ENCODE results near the gene ITPRID1. TPM values are rescaled to one million over a fixed set of nuclear protein-coding genes. Genes with fewer than 3 reads are reported as not detected.

The ITPRID1 gene
- total RNA-seq, 4 donors from 2014 or later, result 2.8 to 6.3 (median 4.4) TPM

DNA sequence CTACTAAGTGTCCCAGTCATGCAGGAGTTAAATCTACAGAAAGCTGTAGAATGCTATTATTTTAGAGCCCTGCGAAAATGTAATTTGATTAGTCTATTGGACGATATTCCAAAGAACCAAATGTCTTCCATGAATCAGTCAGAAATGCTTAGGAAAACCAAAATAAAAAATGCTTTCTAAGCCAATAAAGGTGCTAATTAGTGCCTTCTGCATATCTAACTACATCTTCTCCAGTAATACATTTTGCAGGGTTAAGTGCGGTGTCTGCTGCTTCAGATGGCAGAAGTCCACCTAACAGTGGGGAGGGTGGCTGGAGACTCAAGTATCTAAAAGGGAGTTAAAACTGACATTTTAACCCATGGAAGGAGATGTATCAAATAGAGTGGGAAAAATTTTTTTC lies 50.1 kb downstream of the ITPRID1 start:
- intact Hi-C loops (cut with DNase I; ENCODE audit: low total_unique reads), result no loop called here
- no peak for DNase-seq
- TF ChIP-seq POLR2AphosphoS5 (IDR thresholded peaks at IDR 0.05) (no peak), EP300 (IDR thresholded peaks at IDR 0.05; ENCODE audit: low read depth) (no peak), POLR2A (IDR thresholded peaks at IDR 0.05) (no peak)
- TF ChIP-seq, protein P1, sequence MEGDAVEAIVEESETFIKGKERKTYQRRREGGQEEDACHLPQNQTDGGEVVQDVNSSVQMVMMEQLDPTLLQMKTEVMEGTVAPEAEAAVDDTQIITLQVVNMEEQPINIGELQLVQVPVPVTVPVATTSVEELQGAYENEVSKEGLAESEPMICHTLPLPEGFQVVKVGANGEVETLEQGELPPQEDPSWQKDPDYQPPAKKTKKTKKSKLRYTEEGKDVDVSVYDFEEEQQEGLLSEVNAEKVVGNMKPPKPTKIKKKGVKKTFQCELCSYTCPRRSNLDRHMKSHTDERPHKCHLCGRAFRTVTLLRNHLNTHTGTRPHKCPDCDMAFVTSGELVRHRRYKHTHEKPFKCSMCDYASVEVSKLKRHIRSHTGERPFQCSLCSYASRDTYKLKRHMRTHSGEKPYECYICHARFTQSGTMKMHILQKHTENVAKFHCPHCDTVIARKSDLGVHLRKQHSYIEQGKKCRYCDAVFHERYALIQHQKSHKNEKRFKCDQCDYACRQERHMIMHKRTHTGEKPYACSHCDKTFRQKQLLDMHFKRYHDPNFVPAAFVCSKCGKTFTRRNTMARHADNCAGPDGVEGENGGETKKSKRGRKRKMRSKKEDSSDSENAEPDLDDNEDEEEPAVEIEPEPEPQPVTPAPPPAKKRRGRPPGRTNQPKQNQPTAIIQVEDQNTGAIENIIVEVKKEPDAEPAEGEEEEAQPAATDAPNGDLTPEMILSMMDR (IDR thresholded peaks at IDR 0.05), result no peak
- Histone ChIP-seq H3K36me3 (no peaks in the 10 kb centered on the region), H3K27ac (no peak overlapping the region), H3K4me1 (no peaks in the 10 kb centered on the region), H3K4me3 (no peak overlapping the region), H3K27me3 (no peaks in the 10 kb centered on the region), H3K9me3 (no peaks in the 10 kb centered on the region)
- WGBS, 2 donors (ENCODE audit: low coverage in 1 of 2), result 71% methylated on average over 3 of the region's 3 CpGs; no CpG with 5 or more reads in 1 of the 2 donors
- in situ Hi-C loops (cut with MboI; ENCODE audit: low pct_ligation_motif_present in 1 of 4, low pct_unique_long_range_greater_than_20kb in 1 of 4, low sequenced_read_pairs in 3 of 4), result no loop called here

DNA sequence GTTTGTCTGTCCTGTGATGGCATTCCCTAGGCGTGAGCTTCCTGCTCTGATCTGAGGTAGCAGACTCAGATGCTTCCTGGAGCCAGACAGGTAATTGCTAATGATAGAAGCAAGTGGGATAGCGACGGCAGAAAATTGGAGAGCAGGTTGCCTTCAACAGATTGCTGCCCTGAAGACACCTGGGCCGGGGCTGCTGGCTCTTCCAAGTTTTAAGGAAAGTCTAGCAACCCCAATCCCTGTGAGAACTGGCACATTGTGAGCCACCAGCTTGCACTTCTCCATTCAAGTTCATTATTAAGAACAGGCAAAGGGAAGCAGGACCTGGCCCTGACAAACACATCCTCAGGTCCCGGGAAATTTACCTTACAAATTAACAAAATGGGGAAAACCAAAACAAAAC lies 50.8 kb downstream of the ITPRID1 start:
- H3K27ac ChIP-seq, result no peak overlapping the region
- 67 to 90% methylated on average over 1 to 5 of the region's 5 CpGs for WGBS, 2 donors (ENCODE audit: low coverage in 1 of 2)
- H3K4me3 ChIP-seq, result no peak overlapping the region
- H3K9me3 ChIP-seq, result no peaks in the 10 kb centered on the region
- TF ChIP-seq EP300 (IDR thresholded peaks at IDR 0.05; ENCODE audit: low read depth) (no peak), POLR2AphosphoS5 (IDR thresholded peaks at IDR 0.05) (no peak), POLR2A (IDR thresholded peaks at IDR 0.05) (no peak)
- TF ChIP-seq, protein P1 (IDR thresholded peaks at IDR 0.05), result no peak
- H3K27me3 ChIP-seq, result no peaks in the 10 kb centered on the region
- no peaks in the 10 kb centered on the region for H3K36me3 ChIP-seq
- in situ Hi-C loops (cut with MboI; ENCODE audit: low pct_ligation_motif_present in 1 of 4, low pct_unique_long_range_greater_than_20kb in 1 of 4, low sequenced_read_pairs in 3 of 4) (no loop called here), intact Hi-C loops (cut with DNase I; ENCODE audit: low total_unique reads) (no loop called here)
- H3K4me1 ChIP-seq, result no peaks in the 10 kb centered on the region
- no peak for DNase-seq

DNA sequence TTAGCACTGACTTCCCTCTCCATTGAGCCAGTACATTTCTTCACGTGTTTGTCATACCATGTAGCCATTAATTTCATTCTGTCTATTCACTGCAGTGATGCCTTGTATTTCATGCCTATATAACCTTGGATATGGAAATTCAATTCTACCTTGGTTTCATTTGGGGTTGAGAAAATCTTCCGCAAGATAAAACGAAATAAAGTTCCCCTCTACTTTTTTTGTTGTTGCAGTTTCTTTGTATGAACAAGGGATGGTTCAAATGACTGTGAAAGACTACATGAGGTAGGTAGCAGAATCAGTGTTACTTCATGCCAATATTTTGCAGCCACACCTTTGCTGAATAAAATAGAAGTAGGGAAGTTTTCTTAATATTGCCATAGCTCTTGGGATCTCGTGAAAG lies 55.6 kb downstream of the ITPRID1 start:
- Histone ChIP-seq H3K27me3 (no peaks in the 10 kb centered on the region), H3K4me3 (no peak overlapping the region), H3K9me3 (no peaks in the 10 kb centered on the region), H3K27ac (no peak overlapping the region), H3K4me1 (no peaks in the 10 kb centered on the region), H3K36me3 (no peaks in the 10 kb centered on the region)
- intact Hi-C loops (cut with DNase I; ENCODE audit: low total_unique reads), result no loop called here
- TF ChIP-seq EP300 (IDR thresholded peaks at IDR 0.05; ENCODE audit: low read depth), result no peak
- TF ChIP-seq POLR2AphosphoS5 (IDR thresholded peaks at IDR 0.05), result no peak
- TF ChIP-seq, protein P1 (IDR thresholded peaks at IDR 0.05), result no peak
- TF ChIP-seq POLR2A (IDR thresholded peaks at IDR 0.05), result no peak
- DNase-seq, result no peak
- in situ Hi-C loops (cut with MboI; ENCODE audit: low pct_ligation_motif_present in 1 of 4, low pct_unique_long_range_greater_than_20kb in 1 of 4, low sequenced_read_pairs in 3 of 4), result no loop called here
- 81 to 87% methylated on average over 4 of the region's 4 CpGs for WGBS, 2 donors (ENCODE audit: low coverage in 1 of 2)

DNA sequence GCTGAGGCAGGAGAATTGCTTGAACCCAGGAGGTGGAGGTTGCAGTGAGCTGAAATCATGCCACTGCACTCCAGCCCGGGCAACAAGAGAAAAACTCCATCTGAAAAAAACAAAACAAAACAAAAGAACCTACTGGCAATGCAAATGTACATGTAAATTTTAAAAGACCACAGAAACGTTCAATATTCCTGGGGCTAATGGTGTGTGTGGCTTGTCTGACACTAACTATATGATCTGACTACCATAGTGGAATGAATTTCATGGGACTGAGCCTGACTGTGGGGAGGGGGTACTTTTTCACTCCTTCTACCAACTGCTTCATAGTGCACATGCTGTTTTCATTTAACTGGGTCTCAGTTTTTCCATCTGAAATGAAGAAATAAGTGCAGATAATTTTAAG lies 69.6 kb downstream of the ITPRID1 start:
- no peak overlapping the region for H3K27ac ChIP-seq
- DNase-seq, result no peak
- intact Hi-C loops (cut with DNase I; ENCODE audit: low total_unique reads), result no loop called here
- H3K4me1 ChIP-seq, result no peaks in the 10 kb centered on the region
- in situ Hi-C loops (cut with MboI; ENCODE audit: low pct_ligation_motif_present in 1 of 4, low pct_unique_long_range_greater_than_20kb in 1 of 4, low sequenced_read_pairs in 3 of 4), result no loop called here
- H3K27me3 ChIP-seq, result no peaks in the 10 kb centered on the region
- TF ChIP-seq EP300 (IDR thresholded peaks at IDR 0.05; ENCODE audit: low read depth) (no peak), POLR2A (IDR thresholded peaks at IDR 0.05) (no peak), POLR2AphosphoS5 (IDR thresholded peaks at IDR 0.05) (no peak)
- TF ChIP-seq, protein P1 (IDR thresholded peaks at IDR 0.05), result no peak
- no peaks in the 10 kb centered on the region for H3K36me3 ChIP-seq
- H3K4me3 ChIP-seq, result no peak overlapping the region
- H3K9me3 ChIP-seq, result no peaks in the 10 kb centered on the region
- 51% methylated on average over 2 of the region's 2 CpGs; no CpG with 5 or more reads in 1 of the 2 donors for WGBS, 2 donors (ENCODE audit: low coverage in 1 of 2)
